ENCODE results near the gene RASAL2.

GRCh38 chr1:178165196-178165595 lies 71.3 kb downstream of the RASAL2 start:
- no peak for TF ChIP-seq CTCF (IDR thresholded peaks at IDR 0.05; ENCODE audit: low read depth, low read length)
- TF ChIP-seq EZH2phosphoT487 (IDR thresholded peaks at IDR 0.05; ENCODE audit: low read depth): no peak
